Tibial nerve (tissue), 3 donors: ENCODE results near the gene DCTN3.

Source experiments
- CTCF ChIP-seq, 5 experiments: fragments of 200-600 bp in 3 of 5; fragments of 450-650 bp in 2 of 5; sonication (generic) in 3 of 5; IDR thresholded peaks; one replicate each; pipeline ENCODE4 v1.5.1; 2016 to 2019; ENCODE audit warnings: antibody characterized with exemption in 5 of 5, mild to moderate bottlenecking in 3 of 5, moderate library complexity in 2 of 5
- POLR2A ChIP-seq, 2 donors: fragments of 450-650 bp; IDR thresholded peaks; one replicate each; pipeline ENCODE4 v1.6.1; 2017; ENCODE audit warnings: antibody characterized with exemption in 2 of 2, mild to moderate bottlenecking in 2 of 2, moderate library complexity in 2 of 2

GRCh38 chr9:34652602-34653000, 32.3 kb upstream of the DCTN3 start:
- TF ChIP-seq CTCF (IDR thresholded peaks at IDR 0.05) (no peak), POLR2A (IDR thresholded peaks at IDR 0.05) (no peak)
